Activated CD4-positive, alpha-beta T cell treated with anti-CD3 and anti-CD28 coated beads, Interleukin-2, amount 50 U/mL, for 16 hours (primary cell): ENCODE data around the gene PSG11.
"Not testable (repeated sequence)": the region's sequence is repeated elsewhere in the genome, so short reads cannot be mapped to it uniquely, and the experiment has no call there.

Experiments
- DNase-seq: peaks from one replicate; pipeline ENCODE4 v3.0.0-alpha.2; 2020

The PSG11 gene

GRCh38 chr19:43026369-43026768, at the start of gene PSG11:
Gene PSG11, minus strand, starts transcription at chr19:43026469. Its CDS starts 97 bp downstream, at chr19:43026372.
- DNase-seq = not testable (repeated sequence)

GRCh38 chr19:43062418-43062817, 36.1 kb upstream of the PSG11 start:
- DNase-seq = not testable (repeated sequence)

- not testable (repeated sequence) for DNase-seq
Observed at GRCh38 chr19:43061326-43061725, 35.1 kb upstream of the PSG11 start.

GRCh38 chr19:43060254-43060653, 34.0 kb upstream of the PSG11 start:
- not testable (repeated sequence) for DNase-seq

GRCh38 chr19:43059482-43059881, 33.2 kb upstream of the PSG11 start:
- DNase-seq = not testable (repeated sequence)

GRCh38 chr19:43058440-43058839, 32.2 kb upstream of the PSG11 start:
- not testable (repeated sequence) for DNase-seq

GRCh38 chr19:43047966-43048365, 21.7 kb upstream of the PSG11 start:
- DNase-seq = not testable (repeated sequence)

- not testable (repeated sequence) for DNase-seq
Observed at GRCh38 chr19:43046578-43046977, 20.3 kb upstream of the PSG11 start.

- DNase-seq = not testable (repeated sequence)
Observed at GRCh38 chr19:43043492-43044180, 17.4 kb upstream of the PSG11 start.

- DNase-seq = not testable (repeated sequence)
Observed at GRCh38 chr19:43031645-43032044, 5.4 kb upstream of the PSG11 start.

GRCh38 chr19:43028866-43029265, 2.6 kb upstream of the PSG11 start:
- no peak for DNase-seq

GRCh38 chr19:43027985-43028384, 1.7 kb upstream of the PSG11 start:
- peak; percentile 1 for DNase-seq

GRCh38 chr19:43027061-43027460, 792 bp upstream of the PSG11 start:
- DNase-seq = not testable (repeated sequence)

- DNase-seq = not testable (repeated sequence)
Observed at GRCh38 chr19:43022098-43022497, 4.2 kb downstream of the PSG11 start.

- not testable (repeated sequence) for DNase-seq
Observed at GRCh38 chr19:43021629-43022028, 4.6 kb downstream of the PSG11 start.

- DNase-seq = not testable (repeated sequence)
Observed at GRCh38 chr19:43019588-43019987, 6.7 kb downstream of the PSG11 start.

GRCh38 chr19:43005841-43006240, 20.4 kb downstream of the PSG11 start:
- DNase-seq = not testable (repeated sequence)

GRCh38 chr19:43004846-43005245, 21.4 kb downstream of the PSG11 start:
- not testable (repeated sequence) for DNase-seq

- not testable (repeated sequence) for DNase-seq
Observed at GRCh38 chr19:43003634-43004033, 22.6 kb downstream of the PSG11 start.

GRCh38 chr19:43002948-43003347, 23.3 kb downstream of the PSG11 start:
- DNase-seq = not testable (repeated sequence)

GRCh38 chr19:42996161-42996560, 30.1 kb downstream of the PSG11 start:
- not testable (repeated sequence) for DNase-seq

GRCh38 chr19:42992029-42992604, 34.2 kb downstream of the PSG11 start:
- DNase-seq = not testable (repeated sequence)

- no peak for DNase-seq
Observed at GRCh38 chr19:42989851-42990250, 36.4 kb downstream of the PSG11 start.

GRCh38 chr19:42989186-42989585, 37.1 kb downstream of the PSG11 start:
- DNase-seq = not testable (repeated sequence)
